Effector memory CD8-positive, alpha-beta T cell (primary cell): ENCODE results near the gene PRKCE.

Experiments
- ATAC-seq: fragments of 150-1000 bp; cut with Tn5 transposase; replicated peaks from 2 replicates; pipeline ENCODE4 v1.10.0; 2021; ENCODE audit warnings: mild to moderate bottlenecking, moderate library complexity
- DNase-seq, 3 experiments: peaks; one replicate each; pipeline ENCODE4 v3.0.0; 2021
- H3K27ac Mint-ChIP-seq, 2 donors: one replicate each; pipeline ENCODE4 v1.8.0; 2022; ENCODE audit warnings: mild to moderate bottlenecking in 2 of 2, mixed read lengths in 2 of 2, moderate library complexity in 2 of 2
- H3K27me3 Mint-ChIP-seq, 2 donors: one replicate each; pipeline ENCODE4 v1.8.0; 2022; ENCODE audit warnings: mixed read lengths in 2 of 2
- H3K36me3 Mint-ChIP-seq: one replicate; pipeline ENCODE4 v1.8.0; 2022; ENCODE audit warnings: mild to moderate bottlenecking, moderate library complexity, mixed read lengths; ENCODE audit not compliant: insufficient read depth
- H3K4me1 Mint-ChIP-seq, 2 donors: one replicate each; pipeline ENCODE4 v1.8.0; 2022; ENCODE audit warnings: low read depth in 2 of 2, mixed read lengths in 2 of 2
- H3K4me3 Mint-ChIP-seq, 2 donors: one replicate each; pipeline ENCODE4 v1.8.0; 2022; ENCODE audit warnings: mild to moderate bottlenecking in 2 of 2, mixed read lengths in 2 of 2, moderate library complexity in 2 of 2
- H3K9me3 Mint-ChIP-seq, 2 donors: one replicate each; pipeline ENCODE4 v1.8.0; 2022; ENCODE audit warnings: mixed read lengths in 2 of 2

Gene PRKCE

GRCh38 chr2:46173030-46173429 is 521.6 kb downstream of the PRKCE start:
- no peaks in the 10 kb centered on the region for H3K36me3 Mint-ChIP-seq
- H3K27me3 Mint-ChIP-seq = no peaks in the 10 kb centered on the region
- no peaks in the 10 kb centered on the region for H3K9me3 Mint-ChIP-seq
- peaks cover 15 to 23% of the 10 kb centered on the region in 2 donors for H3K4me1 Mint-ChIP-seq
- H3K4me3 Mint-ChIP-seq = no peak overlapping the region
- no peak for DNase-seq
- H3K27ac Mint-ChIP-seq = peak overlapping the region in 1 of 2 donors; percentile 75
- ATAC-seq = no peak

- H3K4me3 Mint-ChIP-seq = peak overlapping the region in 1 of 2 donors; percentile 4
- no peaks in the 10 kb centered on the region for H3K9me3 Mint-ChIP-seq
- H3K27ac Mint-ChIP-seq = peak overlapping the region; percentile 12 to 75
- H3K4me1 Mint-ChIP-seq = peaks cover 17 to 26% of the 10 kb centered on the region in 2 donors
- DNase-seq = no peak
- no peaks in the 10 kb centered on the region for H3K36me3 Mint-ChIP-seq
- ATAC-seq = no peak
- H3K27me3 Mint-ChIP-seq = no peaks in the 10 kb centered on the region
These were observed 522.3 kb downstream of the PRKCE start for GRCh38 chr2:46173636-46174250.

GRCh38 chr2:46174345-46175170 is 523.1 kb downstream of the PRKCE start:
- Mint-ChIP-seq H3K36me3 (no peaks in the 10 kb centered on the region), H3K27me3 (no peaks in the 10 kb centered on the region), H3K27ac (peak overlapping the region; percentile 12 to 75), H3K4me3 (peak overlapping the region; percentile 4 to 18), H3K9me3 (no peaks in the 10 kb centered on the region), H3K4me1 (peaks cover 24 to 34% of the 10 kb centered on the region in 2 donors)
- ATAC-seq (peak; percentile 14), DNase-seq (peak in 2 of 3 experiments; percentile 15 to 20)

DNA sequence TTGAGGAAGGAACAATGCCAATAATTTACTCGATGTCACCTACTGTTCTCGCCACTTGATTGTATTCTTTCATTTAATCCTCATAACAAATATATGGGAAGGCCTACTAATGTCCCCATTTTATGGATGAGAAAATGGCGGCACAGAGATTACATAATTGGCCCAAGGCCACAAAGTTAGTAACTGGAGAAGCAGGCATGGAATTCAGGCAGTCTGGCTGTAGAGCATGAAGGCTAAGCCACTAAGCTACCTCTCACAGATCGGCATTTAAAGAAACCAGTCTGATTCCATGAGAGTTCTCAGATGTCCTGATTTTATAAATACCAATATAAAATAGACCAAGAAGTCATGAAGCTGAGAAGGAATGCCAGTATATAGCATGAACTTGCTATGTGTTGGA is 523.9 kb downstream of the PRKCE start:
- no peak overlapping the region for H3K4me3 Mint-ChIP-seq
- H3K36me3 Mint-ChIP-seq = peaks cover 4% of the 10 kb centered on the region
- peak overlapping the region; percentile 11 to 75 for H3K27ac Mint-ChIP-seq
- H3K27me3 Mint-ChIP-seq = no peaks in the 10 kb centered on the region
- DNase-seq = no peak
- no peaks in the 10 kb centered on the region for H3K9me3 Mint-ChIP-seq
- ATAC-seq = no peak
- peaks cover 24 to 34% of the 10 kb centered on the region in 2 donors for H3K4me1 Mint-ChIP-seq

DNA sequence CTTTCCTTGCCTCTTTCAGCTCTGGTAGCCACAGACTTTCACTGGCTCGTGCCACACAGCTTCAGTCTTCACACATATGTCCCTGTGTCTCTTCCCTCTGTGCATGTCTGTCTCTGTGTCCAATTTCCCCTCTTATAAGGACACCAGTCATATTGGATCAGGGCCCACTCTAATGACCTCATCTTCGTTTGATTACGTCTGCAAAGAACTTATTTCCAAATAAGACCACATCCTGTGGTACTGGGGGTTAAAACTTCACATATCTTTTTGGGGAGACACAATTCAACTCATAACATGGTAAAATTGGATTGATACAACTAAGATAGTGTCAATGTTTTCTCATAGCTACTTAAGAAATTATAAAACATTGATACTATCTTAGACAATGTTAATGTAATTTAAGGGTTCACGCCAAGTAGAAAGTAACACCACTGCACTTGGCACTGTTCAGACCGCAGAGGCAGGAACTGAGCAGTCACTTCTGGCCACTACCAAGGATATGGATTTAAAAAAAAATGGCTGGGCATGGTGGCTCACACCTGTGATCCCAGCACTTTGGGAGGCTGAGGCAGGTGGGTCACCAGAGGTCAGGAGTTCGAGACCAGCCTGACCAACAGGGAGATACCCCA is 526.1 kb downstream of the PRKCE start:
- H3K27ac Mint-ChIP-seq = peak overlapping the region; percentile 18 to 91
- H3K4me3 Mint-ChIP-seq = no peak overlapping the region
- H3K36me3 Mint-ChIP-seq = peaks cover 4% of the 10 kb centered on the region
- DNase-seq (peak in 2 of 3 experiments; percentile 6 to 28), ATAC-seq (peak; percentile 40)
- H3K4me1 Mint-ChIP-seq = peaks cover 24 to 38% of the 10 kb centered on the region in 2 donors
- no peaks in the 10 kb centered on the region for H3K9me3 Mint-ChIP-seq
- no peaks in the 10 kb centered on the region for H3K27me3 Mint-ChIP-seq

GRCh38 chr2:46179037-46179621 is 527.7 kb downstream of the PRKCE start:
- H3K4me3 Mint-ChIP-seq = no peak overlapping the region
- H3K27ac Mint-ChIP-seq = peak overlapping the region; percentile 18 to 91
- peak; percentile 51 to 62 (median 53) for DNase-seq
- H3K27me3 Mint-ChIP-seq = no peaks in the 10 kb centered on the region
- no peaks in the 10 kb centered on the region for H3K9me3 Mint-ChIP-seq
- peaks cover 22 to 30% of the 10 kb centered on the region in 2 donors for H3K4me1 Mint-ChIP-seq
- peak; percentile 89 for ATAC-seq
- peaks cover 4% of the 10 kb centered on the region for H3K36me3 Mint-ChIP-seq

GRCh38 chr2:46180189-46180588 is 528.7 kb downstream of the PRKCE start:
- Mint-ChIP-seq H3K9me3 (no peaks in the 10 kb centered on the region), H3K27me3 (no peaks in the 10 kb centered on the region), H3K27ac (peak overlapping the region; percentile 18 to 91), H3K4me3 (no peak overlapping the region), H3K36me3 (peaks cover 4% of the 10 kb centered on the region), H3K4me1 (peaks cover 13 to 20% of the 10 kb centered on the region in 2 donors)
- no peak for ATAC-seq
- no peak for DNase-seq

- DNase-seq (no peak), ATAC-seq (no peak)
- Mint-ChIP-seq H3K4me3 (no peak overlapping the region), H3K9me3 (no peaks in the 10 kb centered on the region), H3K27ac (peak overlapping the region in 1 of 2 donors; percentile 14), H3K27me3 (no peaks in the 10 kb centered on the region), H3K36me3 (peaks cover 4% of the 10 kb centered on the region), H3K4me1 (peaks cover 13 to 20% of the 10 kb centered on the region in 2 donors)
These were observed 529.8 kb downstream of the PRKCE start for GRCh38 chr2:46181306-46181705.

DNA sequence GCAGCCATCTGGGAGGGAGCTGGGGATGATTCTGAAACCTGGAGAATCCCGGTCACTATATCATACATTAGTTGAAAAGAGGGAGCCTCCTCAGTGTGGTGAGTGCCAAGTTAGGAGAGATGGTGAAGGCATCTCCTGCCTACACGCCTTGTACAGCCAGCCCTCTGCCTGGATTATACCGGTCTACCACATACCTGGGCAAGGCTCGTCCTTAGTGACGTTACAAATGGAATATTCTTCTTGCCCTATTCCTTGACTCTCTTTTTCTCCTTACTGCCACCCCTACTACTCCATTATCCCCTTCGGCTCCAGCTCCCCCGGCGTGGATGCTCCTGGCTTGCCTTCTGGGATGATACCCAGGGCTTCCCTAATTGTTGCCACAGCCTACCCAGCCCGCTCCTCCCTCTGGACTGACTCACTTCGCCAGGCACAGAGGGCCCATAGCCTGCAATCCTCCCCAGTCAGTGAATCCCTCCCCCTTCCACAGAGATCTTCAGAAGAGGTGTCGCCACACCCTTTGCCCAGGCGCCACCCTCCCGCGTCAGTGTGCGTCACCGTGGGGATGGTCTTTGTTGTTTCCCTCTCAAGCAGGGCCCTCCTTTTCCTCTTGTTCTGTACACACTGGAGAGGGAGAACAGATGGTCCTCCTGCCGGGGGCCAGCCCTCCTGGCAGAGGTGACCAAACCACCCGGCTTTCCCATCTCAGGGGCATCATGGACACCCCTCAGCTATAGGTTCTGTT is 530.5 kb downstream of the PRKCE start:
- H3K4me1 Mint-ChIP-seq = peaks cover 13 to 22% of the 10 kb centered on the region in 2 donors
- H3K27ac Mint-ChIP-seq = peak overlapping the region in 1 of 2 donors; percentile 81
- no peak for DNase-seq
- ATAC-seq = no peak
- H3K9me3 Mint-ChIP-seq = no peaks in the 10 kb centered on the region
- H3K4me3 Mint-ChIP-seq = no peak overlapping the region
- no peaks in the 10 kb centered on the region for H3K27me3 Mint-ChIP-seq
- H3K36me3 Mint-ChIP-seq = peaks cover 4% of the 10 kb centered on the region

DNA sequence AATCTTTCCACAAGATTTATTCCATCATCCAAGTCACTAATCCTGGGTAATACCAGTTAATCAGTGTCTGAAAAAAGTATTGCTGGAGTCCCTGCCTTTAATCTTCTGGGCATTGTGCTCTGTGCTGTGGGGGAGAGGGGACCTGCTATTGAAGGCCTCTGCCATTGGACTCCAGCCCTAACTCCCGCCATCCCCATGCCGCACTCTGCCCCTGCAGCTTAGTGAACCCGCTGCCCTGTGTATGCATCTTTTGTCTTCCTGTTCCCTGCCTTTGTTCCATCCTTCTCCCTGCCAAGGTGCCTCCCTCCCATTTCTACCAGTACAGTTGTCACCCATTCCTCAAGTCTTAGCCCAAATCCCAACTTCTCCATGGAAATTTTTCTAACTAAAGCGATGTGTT is 532.0 kb downstream of the PRKCE start:
- peaks cover 14 to 22% of the 10 kb centered on the region in 2 donors for H3K4me1 Mint-ChIP-seq
- no peak for DNase-seq
- ATAC-seq = no peak
- no peaks in the 10 kb centered on the region for H3K9me3 Mint-ChIP-seq
- no peak overlapping the region for H3K4me3 Mint-ChIP-seq
- peak overlapping the region; percentile 9 to 26 for H3K27ac Mint-ChIP-seq
- H3K27me3 Mint-ChIP-seq = no peaks in the 10 kb centered on the region
- H3K36me3 Mint-ChIP-seq = peaks cover 4% of the 10 kb centered on the region

DNA sequence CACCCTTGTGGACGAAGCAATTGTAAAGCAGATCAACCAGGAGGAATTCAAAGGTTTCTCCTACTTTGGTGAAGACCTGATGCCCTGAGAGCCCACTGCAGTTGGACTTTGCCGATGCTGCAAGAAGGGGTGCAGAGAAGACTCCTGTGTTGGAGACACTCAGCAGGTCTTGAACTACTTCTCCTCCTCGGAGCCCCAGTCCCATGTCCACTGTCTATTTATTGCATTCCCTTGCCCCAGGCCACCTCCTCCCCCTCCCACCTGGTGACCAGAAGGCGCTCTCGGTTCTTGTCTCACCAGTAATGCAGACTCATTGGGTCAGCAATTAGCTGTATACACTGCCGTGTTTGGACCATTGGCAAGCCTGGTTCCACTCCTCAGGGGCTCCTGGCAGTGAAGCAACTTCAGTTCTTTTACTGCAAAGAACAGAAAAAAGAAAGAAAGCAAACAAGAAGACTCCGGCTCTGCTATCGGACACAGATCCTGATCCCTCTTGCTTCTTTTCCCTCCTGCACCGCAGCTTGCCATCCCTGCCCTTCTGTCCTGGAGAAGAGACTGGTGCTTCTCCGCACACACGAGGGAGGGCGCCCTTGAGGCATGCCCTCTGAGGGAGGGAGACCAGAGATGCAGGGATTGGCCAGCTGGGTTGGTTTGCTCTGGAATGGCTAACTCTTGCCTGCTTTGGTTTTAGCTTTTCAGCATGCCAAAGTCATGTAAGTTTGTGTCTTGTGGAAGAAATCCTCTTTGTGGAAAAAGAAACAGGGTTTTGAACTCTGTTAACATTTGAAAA is 533.5 kb downstream of the PRKCE start:
- no peak overlapping the region for H3K4me3 Mint-ChIP-seq
- peak overlapping the region in 1 of 2 donors; percentile 35 for H3K27ac Mint-ChIP-seq
- no peaks in the 10 kb centered on the region for H3K27me3 Mint-ChIP-seq
- H3K4me1 Mint-ChIP-seq = peaks cover 6 to 11% of the 10 kb centered on the region in 2 donors
- no peaks in the 10 kb centered on the region for H3K9me3 Mint-ChIP-seq
- no peak for DNase-seq
- peaks cover 1% of the 10 kb centered on the region for H3K36me3 Mint-ChIP-seq
- no peak for ATAC-seq

- Mint-ChIP-seq H3K9me3 (no peaks in the 10 kb centered on the region), H3K27me3 (no peaks in the 10 kb centered on the region), H3K27ac (peak overlapping the region; percentile 94), H3K36me3 (no peaks in the 10 kb centered on the region), H3K4me3 (peak overlapping the region; percentile 56 to 71), H3K4me1 (peaks cover 6 to 8% of the 10 kb centered on the region in 2 donors)
- DNase-seq (no peak), ATAC-seq (peak; percentile 66)
These were observed 535.7 kb downstream of the PRKCE start for GRCh38 chr2:46187112-46187618.
